HL-60 (cell line): ENCODE results near the gene CTXN1.
"Not testable (repeated sequence)": the region's sequence is repeated elsewhere in the genome, so short reads cannot be mapped to it uniquely, and the experiment has no call there.

Experiments used
- CTCF ChIP-seq: IDR thresholded peaks from one replicate; pipeline ENCODE4 v1.5.1; 2011; ENCODE audit warnings: low read length, control low read depth, inconsistent platforms; ENCODE audit not compliant: insufficient read depth
- POLR2AphosphoS5 ChIP-seq: IDR thresholded peaks from 2 replicates; pipeline ENCODE4 v1.6.1; 2012; ENCODE audit warnings: low read depth
- REST ChIP-seq: IDR thresholded peaks from 2 replicates; pipeline ENCODE4 v1.6.1; 2012; ENCODE audit warnings: low read depth; ENCODE audit not compliant: insufficient replicate concordance

GRCh38 chr19:7930030-7930429 lies 4.1 kb upstream of the CTXN1 start:
- TF ChIP-seq POLR2AphosphoS5, CTCF, REST: not testable (repeated sequence)
